HepG2 (cell line): ENCODE measurements around the gene KRI1. TPM values are rescaled to one million over a fixed set of nuclear protein-coding genes. Genes with fewer than 3 reads are reported as not detected.
A peak's percentile ranks its signal among the peaks of the same experiment; 100 is the strongest.

Source experiments
- ATAC-seq: fragments of 200-7000 bp; cut with Tn5 transposase; 3 replicates; pipeline ENCODE4 v1.9.1; 2020; ENCODE audit warnings: mild to moderate bottlenecking, moderate library complexity
- BruUV-seq: library from RNA; stranded (reverse); fragments of 400-500 nt; replicated peaks from 2 replicates; lab custom pipeline; 2021; lab: Mats Ljungman, UMichigan
- CTCF ChIA-PET: fragments of 300-600 bp; formaldehyde crosslinking; extraction: SDS; loops from one replicate; lab custom pipeline; 2021; ENCODE audit warnings: low total read pairs, inconsistent platforms, low intra/inter-chr PET ratio; lab: Yijun Ruan, JAX
- POLR2A ChIA-PET: fragments of 350-600 bp; sonication (Branson Sonifier 250); formaldehyde crosslinking; loops from one replicate; lab custom pipeline; 2020; ENCODE audit warnings: antibody characterized with exemption, inconsistent platforms; lab: Yijun Ruan, JAX
- DNase-seq: peaks from one replicate; pipeline ENCODE4 v3.0.0-alpha.2; 2015; ENCODE audit warnings: low spot score
- FAIRE-seq: peaks from 3 replicates; lab custom pipeline; 2011; peaks lifted over from hg19 to GRCh38; lab: Jason Lieb, UNC
- H2AFZ ChIP-seq: one replicate; pipeline ENCODE4 v1.6.1; 2011; ENCODE audit warnings: low read length, inconsistent platforms
- H3K27ac ChIP-seq: fragments of 300-600 bp; 3 replicates; pipeline ENCODE4 v1.8.0; 2011; ENCODE audit warnings: mixed run types, mild to moderate bottlenecking, mixed read lengths, low read length, inconsistent platforms; ENCODE audit not compliant: insufficient read depth; ENCODE audit errors: extremely low read length
- H3K27me3 ChIP-seq, 2 experiments: fragments of 200-600 bp in 1 of 2; 2 replicates in 1 of 2; 3 replicates in 1 of 2; pipeline versions ENCODE4 v1.6.0 to v1.8.0; 2011; ENCODE audit warnings: low read length in 2 of 2, mild to moderate bottlenecking in 2 of 2, moderate library complexity in 2 of 2, inconsistent platforms in 1 of 2; ENCODE audit not compliant: insufficient read depth in 2 of 2, control insufficient read depth in 1 of 2
- H3K36me3 ChIP-seq, 2 experiments: fragments of 200-600 bp in 1 of 2; replicated peaks in 1 of 2; 2 replicates in 1 of 2; 3 replicates in 1 of 2; pipeline versions ENCODE4 v1.5.1 to v1.8.0; 2011; ENCODE audit warnings: low read length in 2 of 2, inconsistent platforms in 1 of 2; ENCODE audit not compliant: insufficient read depth in 2 of 2, control insufficient read depth in 1 of 2
- H3K4me1 ChIP-seq: 2 replicates; pipeline ENCODE4 v1.5.1; 2012; ENCODE audit warnings: low read length, inconsistent platforms; ENCODE audit not compliant: insufficient read depth
- H3K4me2 ChIP-seq: 2 replicates; pipeline ENCODE4 v1.6.0; 2011; ENCODE audit warnings: low read depth, low read length, inconsistent platforms
- H3K4me3 ChIP-seq, 3 experiments: fragments of 200-600 bp in 1 of 3; sonication (generic), shearing (Covaris generic) in 1 of 3; replicated peaks in 1 of 3; 2 replicates each; pipeline ENCODE4 v1.5.1; 2011 to 2016; ENCODE audit warnings: low read length in 3 of 3, inconsistent platforms in 2 of 3, low read depth in 2 of 3, mild to moderate bottlenecking in 2 of 3, control low read depth in 1 of 3, mixed read lengths in 1 of 3; ENCODE audit not compliant: insufficient read depth in 1 of 3
- H3K79me2 ChIP-seq: one replicate; pipeline ENCODE4 v1.6.1; 2011; ENCODE audit warnings: low read length, inconsistent platforms; ENCODE audit not compliant: insufficient read depth
- H3K9ac ChIP-seq: 2 replicates; pipeline ENCODE4 v1.6.0; 2011; ENCODE audit warnings: mild to moderate bottlenecking, low read depth, low read length, inconsistent platforms; ENCODE audit not compliant: insufficient read depth
- H3K9me3 ChIP-seq: 2 replicates; pipeline ENCODE4 v1.5.1; 2012; ENCODE audit warnings: mild to moderate bottlenecking, low read length
- H4K20me1 ChIP-seq: 2 replicates; pipeline ENCODE4 v1.6.0; 2011; ENCODE audit warnings: inconsistent platforms, mild to moderate bottlenecking, low read length, moderate library complexity; ENCODE audit not compliant: insufficient read depth
- FOSL1 ChIP-seq: sonication (generic); formaldehyde crosslinking; IDR thresholded peaks from 2 replicates; pipeline ENCODE4 v1.9.0; 2021; ENCODE audit warnings: missing genetic modification reagents, borderline replicate concordance
- KLF15 ChIP-seq: sonication (generic); formaldehyde crosslinking; IDR thresholded peaks from 2 replicates; pipeline ENCODE4 v1.8.1; 2023; ENCODE audit warnings: borderline replicate concordance, mild to moderate bottlenecking, inconsistent platforms, missing genetic modification reagents, mixed read lengths
- MLLT10 ChIP-seq: sonication (generic); formaldehyde crosslinking; IDR thresholded peaks from 2 replicates; pipeline ENCODE4 v1.4.0; 2020; ENCODE audit warnings: missing genetic modification reagents
- NONO ChIP-seq, 2 experiments: fragments of 450-650 bp in 1 of 2; sonication (generic) in 1 of 2; formaldehyde crosslinking in 1 of 2; IDR thresholded peaks in 1 of 2; conservative IDR thresholded peaks in 1 of 2; 2 replicates each; pipeline versions ENCODE4 v1.6.1 to v1.8.0; 2017 to 2022; ENCODE audit warnings: mild to moderate bottlenecking in 1 of 2, missing genetic modification reagents in 1 of 2, moderate library complexity in 1 of 2
- NR2C2 ChIP-seq: sonication (generic); formaldehyde crosslinking; IDR thresholded peaks from 2 replicates; pipeline ENCODE4 v1.4.0; 2020; ENCODE audit warnings: missing genetic modification reagents, mild to moderate bottlenecking, moderate library complexity, borderline replicate concordance
- PHF5A ChIP-seq: IDR thresholded peaks from one replicate; pipeline ENCODE4 v1.6.1; 2018; ENCODE audit warnings: low read depth, missing genetic modification reagents; ENCODE audit not compliant: unreplicated experiment
- POGZ ChIP-seq: sonication (generic); formaldehyde crosslinking; IDR thresholded peaks from 2 replicates; pipeline ENCODE4 v1.4.0; 2020; ENCODE audit warnings: mild to moderate bottlenecking, missing genetic modification reagents
- POLR2G ChIP-seq: fragments of 200-400 bp; formaldehyde crosslinking; IDR thresholded peaks from 2 replicates; pipeline ENCODE4 v1.6.1; 2018; ENCODE audit warnings: mild to moderate bottlenecking, low read depth, low read length, moderate library complexity
- SAP130 ChIP-seq: IDR thresholded peaks from 2 replicates; pipeline ENCODE4 v1.6.1; 2016; ENCODE audit warnings: low read depth
- SRY ChIP-seq: sonication (generic); formaldehyde crosslinking; IDR thresholded peaks from 2 replicates; pipeline ENCODE4 v1.8.0; 2022; ENCODE audit warnings: mild to moderate bottlenecking, missing genetic modification reagents
- SUZ12 ChIP-seq: fragments of 150-350 bp; IDR thresholded peaks from 2 replicates; pipeline ENCODE4 v1.6.1; 2014; ENCODE audit warnings: low read depth, low read length
- THAP11 ChIP-seq: IDR thresholded peaks from 2 replicates; pipeline ENCODE4 v1.6.1; 2016; ENCODE audit warnings: missing biosample characterization, missing genetic modification reagents
- ZBTB33 ChIP-seq: sonication (generic); formaldehyde crosslinking; IDR thresholded peaks from 2 replicates; pipeline ENCODE4 v1.4.0; 2020; ENCODE audit warnings: missing genetic modification reagents
- ZBTB7A ChIP-seq: sonication (generic); formaldehyde crosslinking; IDR thresholded peaks from 2 replicates; pipeline ENCODE4 v1.8.0; 2022; ENCODE audit warnings: mild to moderate bottlenecking, missing genetic modification reagents
- ZNF121 ChIP-seq: sonication (generic); formaldehyde crosslinking; IDR thresholded peaks from 2 replicates; pipeline ENCODE4 v1.5.0; 2020; ENCODE audit warnings: mild to moderate bottlenecking, missing genetic modification reagents
- ZNF660 ChIP-seq: sonication (generic); formaldehyde crosslinking; IDR thresholded peaks from 2 replicates; pipeline ENCODE4 v1.5.1; 2020; ENCODE audit warnings: mild to moderate bottlenecking, low read depth, missing genetic modification reagents, borderline replicate concordance
- ZNF672 ChIP-seq: sonication (generic); formaldehyde crosslinking; IDR thresholded peaks from 2 replicates; pipeline ENCODE4 v1.8.1; 2022; ENCODE audit warnings: missing genetic modification reagents
- ZNF776 ChIP-seq: sonication (generic); formaldehyde crosslinking; IDR thresholded peaks from 2 replicates; pipeline ENCODE4 v1.4.0; 2020; ENCODE audit warnings: mild to moderate bottlenecking, missing genetic modification reagents
- WGBS: methylation state at CpG from one replicate; pipeline ENCODE4 v1.1.6; 2017; ENCODE audit warnings: low lambda C conversion rate; 5-methylcytosine and 5-hydroxymethylcytosine counted together
- in situ Hi-C: cut with HindIII; loops from 2 replicates; pipeline ENCODE4 v1.10.0; 2017; ENCODE audit warnings: low pct_unique_long_range_greater_than_20kb; ENCODE audit not compliant: extremely low pct_ligation_motif_present
- intact Hi-C: fragments of 100-400 bp; cut with micrococcal nuclease; formaldehyde crosslinking; loops from one replicate; pipeline ENCODE4 v1.10.0; 2022; ENCODE audit not compliant: unreplicated experiment
- polyA plus RNA-seq, 8 experiments: library from polyadenylated mRNA; depleted of rRNA in 3 of 8; stranded (reverse) in 7 of 8; unstranded in 1 of 8; fragments of >200 nt; fragmentation: Illumina TruSeq in 4 of 8; extraction: Trizol in 4 of 8; gene quantifications; 2 replicates each; pipeline versions ENCODE4 v1.2.1 to v1.2.3, GENCODE V29; 2011 to 2016; ENCODE audit warnings: low read depth in 4 of 8, missing spikeins in 1 of 8, mixed read lengths in 1 of 8; ENCODE audit not compliant: insufficient read depth in 1 of 8
- total RNA-seq, 5 experiments: library from RNA; depleted of rRNA; stranded (reverse); fragments of >200 nt; fragmentation: Illumina TruSeq; extraction: Trizol; gene quantifications; 2 replicates each; pipeline ENCODE4 v1.2.3, GENCODE V29; 2016; ENCODE audit warnings: low read depth in 1 of 5
- TF ChIP-seq, protein P1 (sequence below): sonication (generic); formaldehyde crosslinking; IDR thresholded peaks from 2 replicates; pipeline ENCODE4 v1.8.0; 2022; ENCODE audit warnings: missing genetic modification reagents, mild to moderate bottlenecking, borderline replicate concordance

Gene KRI1
- total and polyA plus RNA-seq, 2 of the 13 experiments (the other 11 are each of a cell fraction or from before 2014, with no cell fraction given) = 9.1 to 11.7 TPM

DNA sequence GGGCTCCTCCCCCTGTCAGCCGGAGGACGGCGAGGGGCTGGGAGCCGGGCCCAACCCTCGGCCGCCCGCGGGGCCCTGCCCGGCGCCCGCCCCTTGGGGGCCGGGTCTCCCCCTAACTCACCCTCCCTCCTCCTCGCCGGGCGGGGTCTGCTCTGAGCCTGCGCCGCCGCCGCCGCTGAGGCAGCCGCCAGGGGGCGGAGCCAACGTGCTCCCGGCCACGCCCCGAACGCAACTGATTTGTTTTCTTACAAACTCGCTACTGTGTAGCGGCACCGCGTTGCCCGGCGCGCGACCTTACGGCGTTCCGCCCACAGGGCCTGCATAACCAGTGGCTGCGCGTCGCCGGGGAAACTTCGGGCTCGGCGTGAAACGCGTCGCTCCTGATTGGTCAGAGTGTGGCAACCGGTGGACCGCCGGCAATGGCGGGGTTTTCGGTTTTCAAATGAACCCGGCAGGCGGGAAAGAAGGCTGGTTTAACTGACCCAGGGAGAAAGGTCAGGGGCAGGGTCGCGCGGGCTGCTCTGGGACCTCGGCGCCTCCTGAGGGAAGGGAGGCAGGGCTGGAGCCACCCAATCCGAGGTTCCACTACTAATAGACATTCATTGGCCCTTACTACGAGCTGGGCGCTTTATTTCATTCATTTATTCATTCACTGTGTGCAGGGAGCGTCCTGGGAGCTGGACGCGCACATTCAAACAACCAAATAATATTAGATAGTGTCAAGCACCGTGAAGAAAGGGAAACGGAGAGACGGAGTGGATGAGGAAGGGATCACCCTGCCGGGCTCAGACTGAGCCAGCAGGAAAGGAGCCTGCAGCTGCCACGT, 3.2 kb upstream of the KRI1 start, which contains the start of gene CDKN2D (continued):
- TF ChIP-seq KLF15 (no peak; the same call in 1 of the 2 replicates), ZNF660 (no peak), ZBTB33 (no peak), PHF5A (CRISPR knock-in tag) (no peak)

DNA sequence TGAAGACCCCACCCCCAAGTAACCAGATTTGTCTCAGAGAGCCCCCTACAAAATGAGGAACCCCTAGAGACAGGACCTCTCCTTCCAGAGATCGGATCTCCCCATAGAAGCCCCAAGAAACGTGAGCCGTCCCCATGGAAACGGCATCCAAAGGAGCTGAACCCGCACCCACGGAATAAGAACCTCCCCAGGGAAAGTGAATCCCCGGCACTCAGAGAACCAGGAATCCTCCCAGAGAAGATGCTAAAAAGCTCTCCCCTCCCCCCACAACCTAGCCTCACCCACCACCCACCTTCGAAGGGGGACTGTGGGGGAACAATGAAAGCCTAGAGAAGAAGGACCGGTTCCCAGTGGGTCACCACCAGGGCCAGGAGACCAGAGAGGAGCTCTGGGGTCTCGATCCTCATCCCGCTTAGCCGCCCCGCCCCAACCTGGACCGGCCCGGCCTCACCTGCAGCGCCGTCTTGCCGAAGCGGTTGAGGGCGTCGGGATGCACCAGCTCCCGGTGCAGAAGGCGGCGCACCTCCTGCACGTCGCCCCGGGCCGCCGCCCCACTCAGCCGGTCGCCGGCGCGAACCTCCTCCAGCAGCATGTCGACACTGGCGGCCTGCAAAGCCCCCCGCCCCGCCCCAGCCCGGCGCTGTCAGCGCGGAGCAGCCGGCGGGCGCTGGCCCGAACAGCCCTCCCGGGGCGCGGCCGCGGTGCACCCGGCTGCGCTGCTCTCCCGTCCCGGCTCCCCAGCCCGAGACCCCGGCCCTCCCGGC, 2.4 kb upstream of the KRI1 start:
- peak overlapping the region; percentile 70 for H3K9ac ChIP-seq
- intact Hi-C loops = no loop called here
- H3K9me3 ChIP-seq = no peaks in the 10 kb centered on the region
- H3K4me1 ChIP-seq = peaks cover 54% of the 10 kb centered on the region
- POLR2A ChIA-PET = interaction anchor here (0.7 kb wide), 1 partner anchor 9 kb away, joined by 4 read pairs; no protein-coding TSS in a partner anchor
- in situ Hi-C loops = no loop called here
- no peaks in the 10 kb centered on the region for H4K20me1 ChIP-seq
- H3K36me3 ChIP-seq = no peaks in the 10 kb centered on the region; a peak in 1 of 5 replicates
- H2AFZ ChIP-seq = no peak overlapping the region
- DNase-seq (no peak), FAIRE-seq (no peak), ATAC-seq (no peak)
- no TSS peak for BruUV-seq
- H3K27ac ChIP-seq = no peak overlapping the region
- WGBS = 18% methylated on average over 7 of the region's 58 CpGs
- H3K79me2 ChIP-seq = peaks cover 10% of the 10 kb centered on the region
- CTCF ChIA-PET = no interaction called here
- peak overlapping the region; percentile 59 to 85 (median 82) for H3K4me3 ChIP-seq
- peak overlapping the region; percentile 80 for H3K4me2 ChIP-seq
- no peaks in the 10 kb centered on the region for H3K27me3 ChIP-seq
- TF ChIP-seq ZNF121 (CRISPR knock-in tag) (0 out of 2 replicates have a peak, but pooled peaks have one; percentile 11), FOSL1 (CRISPR knock-in tag) (no peak), ZBTB7A (CRISPR knock-in tag) (0 out of 2 replicates have a peak, but pooled peaks have one; percentile 17), NR2C2 (CRISPR knock-in tag) (no peak), ZNF672 (no peak), POGZ (CRISPR knock-in tag) (no peak), ZNF776 (0 out of 2 replicates have a peak, but pooled peaks have one; percentile 5), THAP11 (CRISPR knock-in tag) (no peak), SAP130 (CRISPR knock-in tag) (no peak), NONO (IDR thresholded peaks at IDR 0.05) (no peak), NONO (CRISPR knock-in tag; conservative IDR thresholded peaks at IDR 0.05) (no peak), POLR2G (no peak), SRY (no peak; the same call in 1 of the 2 replicates), MLLT10 (CRISPR knock-in tag) (no peak), SUZ12 (no peak)
- TF ChIP-seq, protein P1, sequence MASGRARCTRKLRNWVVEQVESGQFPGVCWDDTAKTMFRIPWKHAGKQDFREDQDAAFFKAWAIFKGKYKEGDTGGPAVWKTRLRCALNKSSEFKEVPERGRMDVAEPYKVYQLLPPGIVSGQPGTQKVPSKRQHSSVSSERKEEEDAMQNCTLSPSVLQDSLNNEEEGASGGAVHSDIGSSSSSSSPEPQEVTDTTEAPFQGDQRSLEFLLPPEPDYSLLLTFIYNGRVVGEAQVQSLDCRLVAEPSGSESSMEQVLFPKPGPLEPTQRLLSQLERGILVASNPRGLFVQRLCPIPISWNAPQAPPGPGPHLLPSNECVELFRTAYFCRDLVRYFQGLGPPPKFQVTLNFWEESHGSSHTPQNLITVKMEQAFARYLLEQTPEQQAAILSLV (CRISPR knock-in tag) = no peak
